ENCODE results near the gene CCRL2.

CCRL2 gene, protein sequence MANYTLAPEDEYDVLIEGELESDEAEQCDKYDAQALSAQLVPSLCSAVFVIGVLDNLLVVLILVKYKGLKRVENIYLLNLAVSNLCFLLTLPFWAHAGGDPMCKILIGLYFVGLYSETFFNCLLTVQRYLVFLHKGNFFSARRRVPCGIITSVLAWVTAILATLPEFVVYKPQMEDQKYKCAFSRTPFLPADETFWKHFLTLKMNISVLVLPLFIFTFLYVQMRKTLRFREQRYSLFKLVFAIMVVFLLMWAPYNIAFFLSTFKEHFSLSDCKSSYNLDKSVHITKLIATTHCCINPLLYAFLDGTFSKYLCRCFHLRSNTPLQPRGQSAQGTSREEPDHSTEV

DNA sequence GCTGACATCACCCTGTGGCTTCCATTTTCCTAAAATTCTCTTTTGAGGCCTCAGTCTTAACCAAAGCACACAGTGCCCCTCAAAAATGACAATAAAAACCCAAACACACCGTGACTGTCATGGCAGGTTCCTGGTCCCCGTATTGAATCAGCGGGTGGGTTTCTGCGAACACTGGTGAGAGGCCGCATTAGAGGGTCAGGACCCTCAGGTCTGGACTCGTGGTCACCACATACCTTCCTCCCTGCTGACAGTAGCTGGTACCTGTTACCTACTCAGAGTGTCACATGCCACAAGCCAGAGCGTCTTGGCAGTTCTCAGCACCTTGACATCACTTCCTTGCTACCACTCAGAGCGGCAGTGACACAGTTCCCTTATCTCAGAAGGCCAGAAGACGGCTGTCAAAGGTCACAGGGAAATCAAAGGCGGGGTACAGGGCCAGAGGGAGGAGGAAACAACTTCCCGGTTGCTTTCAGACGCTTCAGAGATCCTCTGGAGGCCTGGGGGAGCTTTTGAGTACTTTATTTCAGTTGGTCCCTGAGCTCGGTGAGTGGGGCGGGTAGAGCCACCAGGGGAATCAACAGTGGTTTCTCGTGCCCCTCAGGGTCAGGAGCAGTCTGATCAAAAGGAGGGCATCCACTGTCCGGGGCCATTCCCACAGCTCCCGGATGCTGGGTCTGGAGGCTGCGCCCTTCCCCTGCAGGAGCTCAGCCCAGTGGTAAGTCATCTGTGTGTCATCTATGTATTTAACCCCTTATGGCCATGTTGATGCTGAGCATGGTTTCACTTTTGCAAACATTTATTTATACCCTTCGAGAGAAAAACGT is at the start of gene CCRL2, which contains the start of gene CCR5AS:
CCRL2 (plus strand) TSS at position 472 of the 824 bp plus-strand sequence. CDS start 821 bp downstream, outside the sequence.
CCR5AS (minus strand) TSS at position 279 of the 824 bp plus-strand sequence.
- peak; percentile 58 for DNase-seq

- DNase-seq = no peak
Measured at GRCh38 chr3:46358466-46358865, 48.6 kb upstream of the CCRL2 start.

DNA sequence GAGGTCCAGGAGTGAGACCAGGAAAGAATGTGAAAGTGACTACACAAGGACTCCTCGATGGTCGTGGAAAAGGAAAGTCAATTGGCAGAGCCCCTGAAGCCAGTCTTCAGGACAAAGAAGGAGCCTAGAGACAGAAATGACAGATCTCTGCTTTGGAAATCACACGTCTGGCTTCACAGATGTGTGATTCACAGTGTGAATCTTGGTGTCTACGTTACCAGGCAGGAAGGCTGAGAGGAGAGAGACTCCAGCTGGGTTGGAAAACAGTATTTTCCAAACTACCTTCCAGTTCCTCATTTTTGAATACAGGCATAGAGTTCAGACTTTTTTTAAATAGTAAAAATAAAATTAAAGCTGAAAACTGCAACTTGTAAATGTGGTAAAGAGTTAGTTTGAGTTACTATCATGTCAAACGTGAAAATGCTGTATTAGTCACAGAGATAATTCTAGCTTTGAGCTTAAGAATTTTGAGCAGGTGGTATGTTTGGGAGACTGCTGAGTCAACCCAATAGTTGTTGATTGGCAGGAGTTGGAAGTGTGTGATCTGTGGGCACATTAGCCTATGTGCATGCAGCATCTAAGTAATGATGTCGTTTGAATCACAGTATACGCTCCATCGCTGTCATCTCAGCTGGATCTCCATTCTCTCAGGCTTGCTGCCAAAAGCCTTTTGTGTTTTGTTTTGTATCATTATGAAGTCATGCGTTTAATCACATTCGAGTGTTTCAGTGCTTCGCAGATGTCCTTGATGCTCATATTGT is 47.1 kb upstream of the CCRL2 start:
- DNase-seq = peak; percentile 49

- no peak for DNase-seq
Measured at GRCh38 chr3:46360907-46361306, 46.2 kb upstream of the CCRL2 start.

DNA sequence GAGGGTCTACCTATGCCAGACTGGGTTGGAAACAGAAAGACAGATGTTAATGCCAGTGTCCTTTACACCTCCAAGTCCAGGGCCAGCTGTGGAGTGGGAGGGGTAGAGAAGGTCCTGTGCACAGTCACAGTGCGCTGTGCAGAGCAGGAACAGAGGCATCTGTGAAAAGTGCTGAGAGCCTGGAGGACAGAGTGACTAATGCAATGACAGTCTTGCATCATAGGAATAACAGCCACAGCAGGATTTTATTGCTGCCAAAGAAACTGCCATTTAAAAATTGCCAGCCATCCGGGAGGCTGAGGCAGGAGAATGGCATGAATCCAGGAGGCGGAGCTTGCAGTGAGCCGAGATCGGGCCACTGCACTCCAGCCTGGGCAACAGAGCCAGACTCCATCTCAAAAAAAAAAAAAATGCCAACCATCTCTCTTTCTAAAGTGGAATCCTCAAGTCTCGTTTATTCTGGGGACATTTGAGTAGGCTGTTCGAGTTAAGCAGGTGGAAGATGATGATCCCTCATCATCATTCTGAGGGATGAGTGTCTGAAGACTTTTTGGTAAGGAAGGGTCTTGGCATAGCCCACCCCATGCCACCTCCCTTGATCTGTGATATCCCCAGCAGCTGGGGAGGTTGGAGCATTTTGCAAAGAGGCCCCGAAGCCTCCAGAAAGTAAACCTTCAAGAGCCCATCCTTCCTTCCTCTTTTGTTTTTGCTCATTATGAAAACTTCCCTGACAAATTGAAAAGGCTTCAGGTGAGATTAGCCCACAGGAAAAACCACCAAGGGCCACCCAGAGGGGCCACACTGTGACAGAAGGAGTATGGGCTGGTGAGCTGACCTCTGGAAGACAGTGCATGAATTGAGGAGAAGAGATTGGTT is 45.4 kb upstream of the CCRL2 start:
- no peak for DNase-seq

DNA sequence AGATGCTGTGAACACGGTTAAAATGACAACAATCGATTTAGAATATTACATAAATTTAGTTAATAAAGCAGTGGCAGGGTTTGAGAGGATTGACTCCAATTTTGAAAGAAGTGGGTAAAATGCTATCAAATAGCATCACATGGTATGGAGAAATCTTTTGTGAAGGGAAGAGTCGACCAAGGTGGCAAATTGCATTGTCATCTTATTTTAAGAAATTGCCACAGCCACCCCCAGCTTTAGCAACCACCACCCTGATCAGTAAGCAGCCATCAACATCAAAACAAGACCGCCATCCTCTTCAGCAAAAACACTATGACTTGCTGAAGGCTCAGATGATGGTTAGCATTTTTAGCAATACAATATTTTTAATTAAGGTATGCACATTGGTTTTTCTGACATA is 42.0 kb upstream of the CCRL2 start:
- DNase-seq = no peak

GRCh38 chr3:46365737-46366524 is 41.1 kb upstream of the CCRL2 start:
- no peak for DNase-seq

GRCh38 chr3:46367811-46368210 is 39.2 kb upstream of the CCRL2 start:
- DNase-seq = no peak

- peak; percentile 65 for DNase-seq
Measured at GRCh38 chr3:46368569-46368968, 38.5 kb upstream of the CCRL2 start.

DNA sequence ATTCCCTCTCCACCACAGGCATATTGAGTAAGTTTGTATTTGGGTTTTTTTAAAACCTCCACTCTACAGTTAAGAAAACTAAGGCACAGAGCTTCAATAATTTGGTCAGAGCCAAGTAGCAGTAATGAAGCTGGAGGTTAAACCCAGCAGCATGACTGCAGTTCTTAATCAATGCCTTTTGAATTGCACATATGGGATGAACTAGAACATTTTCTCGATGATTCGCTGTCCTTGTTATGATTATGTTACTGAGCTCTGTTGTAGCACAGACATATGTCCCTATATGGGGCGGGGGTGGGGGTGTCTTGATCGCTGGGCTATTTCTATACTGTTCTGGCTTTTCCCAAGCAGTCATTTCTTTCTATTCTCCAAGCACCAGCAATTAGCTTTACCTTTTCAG is 37.9 kb upstream of the CCRL2 start:
- no peak for DNase-seq

GRCh38 chr3:46369675-46370132 is 37.4 kb upstream of the CCRL2 start:
- DNase-seq = peak; percentile 65

DNA sequence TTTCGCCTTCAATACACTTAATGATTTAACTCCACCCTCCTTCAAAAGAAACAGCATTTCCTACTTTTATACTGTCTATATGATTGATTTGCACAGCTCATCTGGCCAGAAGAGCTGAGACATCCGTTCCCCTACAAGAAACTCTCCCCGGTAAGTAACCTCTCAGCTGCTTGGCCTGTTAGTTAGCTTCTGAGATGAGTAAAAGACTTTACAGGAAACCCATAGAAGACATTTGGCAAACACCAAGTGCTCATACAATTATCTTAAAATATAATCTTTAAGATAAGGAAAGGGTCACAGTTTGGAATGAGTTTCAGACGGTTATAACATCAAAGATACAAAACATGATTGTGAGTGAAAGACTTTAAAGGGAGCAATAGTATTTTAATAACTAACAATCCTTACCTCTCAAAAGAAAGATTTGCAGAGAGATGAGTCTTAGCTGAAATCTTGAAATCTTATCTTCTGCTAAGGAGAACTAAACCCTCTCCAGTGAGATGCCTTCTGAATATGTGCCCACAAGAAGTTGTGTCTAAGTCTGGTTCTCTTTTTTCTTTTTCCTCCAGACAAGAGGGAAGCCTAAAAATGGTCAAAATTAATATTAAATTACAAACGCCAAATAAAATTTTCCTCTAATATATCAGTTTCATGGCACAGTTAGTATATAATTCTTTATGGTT is 36.1 kb upstream of the CCRL2 start, which contains the start of gene CCR5:
CCR5 (plus strand) TSS at position 108 of the 680 bp plus-strand sequence. CDS start 1,957 bp downstream, outside the sequence.
- peak; percentile 39 for DNase-seq

- no peak for DNase-seq
Measured at GRCh38 chr3:46371519-46372340, 35.3 kb upstream of the CCRL2 start.

DNA sequence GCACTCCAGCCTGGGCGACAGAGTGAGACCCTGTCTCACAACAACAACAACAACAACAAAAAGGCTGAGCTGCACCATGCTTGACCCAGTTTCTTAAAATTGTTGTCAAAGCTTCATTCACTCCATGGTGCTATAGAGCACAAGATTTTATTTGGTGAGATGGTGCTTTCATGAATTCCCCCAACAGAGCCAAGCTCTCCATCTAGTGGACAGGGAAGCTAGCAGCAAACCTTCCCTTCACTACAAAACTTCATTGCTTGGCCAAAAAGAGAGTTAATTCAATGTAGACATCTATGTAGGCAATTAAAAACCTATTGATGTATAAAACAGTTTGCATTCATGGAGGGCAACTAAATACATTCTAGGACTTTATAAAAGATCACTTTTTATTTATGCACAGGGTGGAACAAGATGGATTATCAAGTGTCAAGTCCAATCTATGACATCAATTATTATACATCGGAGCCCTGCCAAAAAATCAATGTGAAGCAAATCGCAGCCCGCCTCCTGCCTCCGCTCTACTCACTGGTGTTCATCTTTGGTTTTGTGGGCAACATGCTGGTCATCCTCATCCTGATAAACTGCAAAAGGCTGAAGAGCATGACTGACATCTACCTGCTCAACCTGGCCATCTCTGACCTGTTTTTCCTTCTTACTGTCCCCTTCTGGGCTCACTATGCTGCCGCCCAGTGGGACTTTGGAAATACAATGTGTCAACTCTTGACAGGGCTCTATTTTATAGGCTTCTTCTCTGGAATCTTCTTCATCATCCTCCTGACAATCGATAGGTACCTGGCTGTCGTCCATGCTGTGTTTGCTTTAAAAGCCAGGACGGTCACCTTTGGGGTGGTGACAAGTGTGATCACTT is 34.3 kb upstream of the CCRL2 start:
- DNase-seq = peak; percentile 31

DNA sequence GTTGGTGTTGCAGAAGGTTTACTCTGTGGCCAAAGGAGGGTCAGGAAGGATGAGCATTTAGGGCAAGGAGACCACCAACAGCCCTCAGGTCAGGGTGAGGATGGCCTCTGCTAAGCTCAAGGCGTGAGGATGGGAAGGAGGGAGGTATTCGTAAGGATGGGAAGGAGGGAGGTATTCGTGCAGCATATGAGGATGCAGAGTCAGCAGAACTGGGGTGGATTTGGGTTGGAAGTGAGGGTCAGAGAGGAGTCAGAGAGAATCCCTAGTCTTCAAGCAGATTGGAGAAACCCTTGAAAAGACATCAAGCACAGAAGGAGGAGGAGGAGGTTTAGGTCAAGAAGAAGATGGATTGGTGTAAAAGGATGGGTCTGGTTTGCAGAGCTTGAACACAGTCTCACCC is 32.3 kb upstream of the CCRL2 start:
- DNase-seq = no peak

- DNase-seq = no peak
Measured at GRCh38 chr3:46375218-46375617, 31.8 kb upstream of the CCRL2 start.

- no peak for DNase-seq
Measured at GRCh38 chr3:46375814-46376213, 31.2 kb upstream of the CCRL2 start.

DNA sequence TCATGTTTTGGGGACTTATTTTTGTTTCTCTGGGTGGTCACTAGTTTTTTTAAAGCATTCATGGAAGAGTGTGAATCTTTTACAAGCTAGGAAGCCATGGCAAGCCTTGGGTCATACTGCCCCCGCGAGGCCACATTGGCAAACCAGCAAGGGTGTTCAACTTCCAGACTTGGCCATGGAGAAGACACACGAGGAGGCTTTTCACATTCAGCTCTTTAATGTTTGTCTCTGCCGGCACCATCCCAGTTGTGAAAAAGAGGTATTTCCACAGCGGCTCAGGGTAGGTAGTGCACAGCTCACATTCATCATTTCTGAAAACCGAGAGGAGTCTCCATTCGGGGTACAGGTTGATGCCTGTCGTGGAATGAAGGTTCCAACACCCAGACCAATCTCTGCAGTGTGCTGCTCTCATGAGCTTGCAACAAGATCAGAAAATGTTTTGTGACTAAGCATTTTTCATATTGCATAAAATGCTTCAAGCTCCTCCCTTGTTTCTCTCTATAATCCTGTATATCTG is 28.6 kb upstream of the CCRL2 start:
- peak; percentile 83 for DNase-seq

Data from activated CD4-positive, alpha-beta T cell treated with anti-CD3 and anti-CD28 coated beads for 48 hours (primary cell).